Measurements from ENCODE around the gene IL17D.

The IL17D gene

GRCh38 chr13:20716951-20717350, 13.5 kb downstream of the IL17D start:
- peaks cover 9% of the 10 kb centered on the region for H3K4me1 ChIP-seq (ENCODE audit: insufficient read depth, low read length)
- H3K9me3 ChIP-seq (ENCODE audit: low read length): no peaks in the 10 kb centered on the region
- H3K27me3 ChIP-seq (ENCODE audit: insufficient read depth, low read length): no peaks in the 10 kb centered on the region
- H2AFZ ChIP-seq (ENCODE audit: low read depth, low read length): no peak overlapping the region
- H3K36me3 ChIP-seq (ENCODE audit: insufficient read depth, low read length): no peaks in the 10 kb centered on the region
- no peak overlapping the region for H3K4me3 ChIP-seq (ENCODE audit: low read length)

- Histone ChIP-seq H2AFZ (ENCODE audit: low read depth, low read length) (no peak overlapping the region), H3K9me3 (ENCODE audit: low read length) (no peaks in the 10 kb centered on the region), H3K4me1 (ENCODE audit: insufficient read depth, low read length) (peaks cover 9% of the 10 kb centered on the region), H3K4me3 (ENCODE audit: low read length) (no peak overlapping the region), H3K36me3 (ENCODE audit: insufficient read depth, low read length) (no peaks in the 10 kb centered on the region), H3K27me3 (ENCODE audit: insufficient read depth, low read length) (no peaks in the 10 kb centered on the region)
Observed at GRCh38 chr13:20717581-20718542, 14.4 kb downstream of the IL17D start.

GRCh38 chr13:20718958-20719566, 15.6 kb downstream of the IL17D start:
- H3K9me3 ChIP-seq (ENCODE audit: low read length): no peaks in the 10 kb centered on the region
- H3K27me3 ChIP-seq (ENCODE audit: insufficient read depth, low read length): no peaks in the 10 kb centered on the region
- no peak overlapping the region for H2AFZ ChIP-seq (ENCODE audit: low read depth, low read length)
- H3K4me3 ChIP-seq (ENCODE audit: low read length): no peak overlapping the region
- H3K4me1 ChIP-seq (ENCODE audit: insufficient read depth, low read length): peaks cover 9% of the 10 kb centered on the region
- no peaks in the 10 kb centered on the region for H3K36me3 ChIP-seq (ENCODE audit: insufficient read depth, low read length)

GRCh38 chr13:20719783-20720182, 16.3 kb downstream of the IL17D start:
- H3K4me1 ChIP-seq (ENCODE audit: insufficient read depth, low read length): peaks cover 9% of the 10 kb centered on the region
- no peaks in the 10 kb centered on the region for H3K9me3 ChIP-seq (ENCODE audit: low read length)
- no peaks in the 10 kb centered on the region for H3K36me3 ChIP-seq (ENCODE audit: insufficient read depth, low read length)
- H2AFZ ChIP-seq (ENCODE audit: low read depth, low read length): no peak overlapping the region
- H3K4me3 ChIP-seq (ENCODE audit: low read length): no peak overlapping the region
- H3K27me3 ChIP-seq (ENCODE audit: insufficient read depth, low read length): no peaks in the 10 kb centered on the region

- Histone ChIP-seq H3K27me3 (ENCODE audit: insufficient read depth, low read length) (no peaks in the 10 kb centered on the region), H3K4me1 (ENCODE audit: insufficient read depth, low read length) (peaks cover 9% of the 10 kb centered on the region), H3K36me3 (ENCODE audit: insufficient read depth, low read length) (no peaks in the 10 kb centered on the region), H3K9me3 (ENCODE audit: low read length) (no peaks in the 10 kb centered on the region), H2AFZ (ENCODE audit: low read depth, low read length) (no peak overlapping the region), H3K4me3 (ENCODE audit: low read length) (no peak overlapping the region)
Observed at GRCh38 chr13:20720499-20720898, 17.0 kb downstream of the IL17D start.

GRCh38 chr13:20721058-20721453, 17.6 kb downstream of the IL17D start:
- no peaks in the 10 kb centered on the region for H3K36me3 ChIP-seq (ENCODE audit: insufficient read depth, low read length)
- H3K27me3 ChIP-seq (ENCODE audit: insufficient read depth, low read length): no peaks in the 10 kb centered on the region
- H3K4me3 ChIP-seq (ENCODE audit: low read length): no peak overlapping the region
- no peaks in the 10 kb centered on the region for H3K9me3 ChIP-seq (ENCODE audit: low read length)
- H3K4me1 ChIP-seq (ENCODE audit: insufficient read depth, low read length): peaks cover 9% of the 10 kb centered on the region
- no peak overlapping the region for H2AFZ ChIP-seq (ENCODE audit: low read depth, low read length)

GRCh38 chr13:20721454-20722357, 18.2 kb downstream of the IL17D start:
- Histone ChIP-seq H3K9me3 (ENCODE audit: low read length) (no peaks in the 10 kb centered on the region), H2AFZ (ENCODE audit: low read depth, low read length) (no peak overlapping the region), H3K4me1 (ENCODE audit: insufficient read depth, low read length) (peaks cover 7% of the 10 kb centered on the region), H3K36me3 (ENCODE audit: insufficient read depth, low read length) (no peaks in the 10 kb centered on the region), H3K4me3 (ENCODE audit: low read length) (no peak overlapping the region), H3K27me3 (ENCODE audit: insufficient read depth, low read length) (no peaks in the 10 kb centered on the region)

- Histone ChIP-seq H3K27me3 (ENCODE audit: insufficient read depth, low read length) (no peaks in the 10 kb centered on the region), H3K9me3 (ENCODE audit: low read length) (no peaks in the 10 kb centered on the region), H2AFZ (ENCODE audit: low read depth, low read length) (no peak overlapping the region), H3K36me3 (ENCODE audit: insufficient read depth, low read length) (peaks cover 3% of the 10 kb centered on the region), H3K4me1 (ENCODE audit: insufficient read depth, low read length) (no peaks in the 10 kb centered on the region), H3K4me3 (ENCODE audit: low read length) (no peak overlapping the region)
Observed at GRCh38 chr13:20727856-20728255, 24.4 kb downstream of the IL17D start.

- no peak overlapping the region for H2AFZ ChIP-seq (ENCODE audit: low read depth, low read length)
- no peak overlapping the region for H3K4me3 ChIP-seq (ENCODE audit: low read length)
- H3K36me3 ChIP-seq (ENCODE audit: insufficient read depth, low read length): peaks cover 3% of the 10 kb centered on the region
- no peaks in the 10 kb centered on the region for H3K4me1 ChIP-seq (ENCODE audit: insufficient read depth, low read length)
- no peaks in the 10 kb centered on the region for H3K27me3 ChIP-seq (ENCODE audit: insufficient read depth, low read length)
- no peaks in the 10 kb centered on the region for H3K9me3 ChIP-seq (ENCODE audit: low read length)
Observed at GRCh38 chr13:20728579-20729311, 25.2 kb downstream of the IL17D start.

GRCh38 chr13:20729633-20730585, 26.4 kb downstream of the IL17D start:
- H3K9me3 ChIP-seq (ENCODE audit: low read length): no peaks in the 10 kb centered on the region
- no peak overlapping the region for H2AFZ ChIP-seq (ENCODE audit: low read depth, low read length)
- H3K27me3 ChIP-seq (ENCODE audit: insufficient read depth, low read length): no peaks in the 10 kb centered on the region
- H3K4me3 ChIP-seq (ENCODE audit: low read length): no peak overlapping the region
- H3K36me3 ChIP-seq (ENCODE audit: insufficient read depth, low read length): peaks cover 3% of the 10 kb centered on the region
- H3K4me1 ChIP-seq (ENCODE audit: insufficient read depth, low read length): no peaks in the 10 kb centered on the region

GRCh38 chr13:20738616-20739015, 35.1 kb downstream of the IL17D start:
- Histone ChIP-seq H2AFZ (ENCODE audit: low read depth, low read length) (no peak overlapping the region), H3K36me3 (ENCODE audit: insufficient read depth, low read length) (peaks cover 5% of the 10 kb centered on the region), H3K4me3 (ENCODE audit: low read length) (no peak overlapping the region), H3K4me1 (ENCODE audit: insufficient read depth, low read length) (no peaks in the 10 kb centered on the region), H3K27me3 (ENCODE audit: insufficient read depth, low read length) (no peaks in the 10 kb centered on the region), H3K9me3 (ENCODE audit: low read length) (peaks cover 8% of the 10 kb centered on the region)
